Activated CD4-positive, alpha-beta T cell treated with anti-CD3 and anti-CD28 coated beads, Interleukin-2, amount 10 ng/mL, durations not matched to agents 24 days and 14 days (primary cell): ENCODE results near the gene MAP7D1. TPM values are rescaled to one million over a fixed set of nuclear protein-coding genes. Genes with fewer than 3 reads are reported as not detected.
A peak's percentile ranks its signal among the peaks of the same experiment; 100 is the strongest.

Experiments used
- DNase-seq: peaks from one replicate; pipeline ENCODE4 v3.0.0; 2022
- H3K27ac Mint-ChIP-seq: one replicate; pipeline ENCODE4 v1.8.0; 2022; ENCODE audit warnings: mild to moderate bottlenecking, mixed read lengths
- H3K27me3 Mint-ChIP-seq: one replicate; pipeline ENCODE4 v1.8.0; 2022; ENCODE audit warnings: mixed read lengths
- H3K36me3 Mint-ChIP-seq: one replicate; pipeline ENCODE4 v1.8.0; 2022; ENCODE audit warnings: low read depth, mild to moderate bottlenecking, mixed read lengths
- H3K4me1 Mint-ChIP-seq: one replicate; pipeline ENCODE4 v1.8.0; 2021; ENCODE audit warnings: mixed read lengths
- H3K4me3 Mint-ChIP-seq: one replicate; pipeline ENCODE4 v1.8.0; 2022; ENCODE audit warnings: mild to moderate bottlenecking, moderate library complexity, mixed read lengths
- H3K9me3 Mint-ChIP-seq: one replicate; pipeline ENCODE4 v1.8.0; 2021; ENCODE audit warnings: mixed read lengths
- intact Hi-C: fragments of 100-400 bp; cut with micrococcal nuclease; formaldehyde crosslinking; loops from one replicate; pipeline ENCODE4 v1.15.1; 2023
- total RNA-seq: library from RNA; stranded (reverse); gene quantifications from 2 replicates; pipeline ENCODE4 v1.2.3, GENCODE V29; 2022

The MAP7D1 gene
- total RNA-seq, result 170 and 177 TPM in 2 replicates

GRCh38 chr1:36155408-36156328 lies at the start of gene MAP7D1:
MAP7D1 (plus strand) TSS chr1:36156160; CDS start chr1:36156418, 258 bp downstream.
- intact Hi-C loops, result loop anchor here (1.0 to 5.0 kb wide), 2 partner anchors 69 to 1322 kb away; partner anchors contain the start of gene THRAP3
- DNase-seq, result peak; percentile 94
- Mint-ChIP-seq H3K27me3 (no peaks in the 10 kb centered on the region), H3K27ac (peak within 1 kb of the TSS; percentile 96), H3K4me1 (peaks cover 65% of the 10 kb centered on the region), H3K9me3 (no peaks in the 10 kb centered on the region), H3K36me3 (peaks cover 23% of the 10 kb centered on the region), H3K4me3 (peak within 1 kb of the TSS; percentile 96)

GRCh38 chr1:36106269-36106668 lies 49.7 kb upstream of the MAP7D1 start:
- Mint-ChIP-seq H3K36me3 (no peaks in the 10 kb centered on the region), H3K4me3 (no peak overlapping the region), H3K9me3 (no peaks in the 10 kb centered on the region), H3K4me1 (peaks cover 12% of the 10 kb centered on the region), H3K27me3 (no peaks in the 10 kb centered on the region), H3K27ac (no peak overlapping the region)
- DNase-seq, result no peak
- intact Hi-C loops, result no loop called here

- H3K9me3 Mint-ChIP-seq, result no peaks in the 10 kb centered on the region
- no peaks in the 10 kb centered on the region for H3K27me3 Mint-ChIP-seq
- no peaks in the 10 kb centered on the region for H3K36me3 Mint-ChIP-seq
- no peak for DNase-seq
- intact Hi-C loops, result no loop called here
- H3K4me3 Mint-ChIP-seq, result no peak overlapping the region
- peaks cover 14% of the 10 kb centered on the region for H3K4me1 Mint-ChIP-seq
- no peak overlapping the region for H3K27ac Mint-ChIP-seq
Observed at GRCh38 chr1:36107394-36107793, 48.6 kb upstream of the MAP7D1 start.

- Mint-ChIP-seq H3K9me3 (no peaks in the 10 kb centered on the region), H3K27ac (no peak overlapping the region), H3K4me1 (peaks cover 14% of the 10 kb centered on the region), H3K4me3 (no peak overlapping the region), H3K27me3 (no peaks in the 10 kb centered on the region), H3K36me3 (no peaks in the 10 kb centered on the region)
- intact Hi-C loops, result no loop called here
- DNase-seq, result no peak
Observed at GRCh38 chr1:36108314-36108713, 47.6 kb upstream of the MAP7D1 start.

GRCh38 chr1:36109041-36109679 lies 46.8 kb upstream of the MAP7D1 start:
- intact Hi-C loops, result no loop called here
- peak overlapping the region; percentile 74 for H3K27ac Mint-ChIP-seq
- H3K27me3 Mint-ChIP-seq, result no peaks in the 10 kb centered on the region
- no peak overlapping the region for H3K4me3 Mint-ChIP-seq
- H3K9me3 Mint-ChIP-seq, result no peaks in the 10 kb centered on the region
- peak; percentile 82 for DNase-seq
- no peaks in the 10 kb centered on the region for H3K36me3 Mint-ChIP-seq
- H3K4me1 Mint-ChIP-seq, result peaks cover 14% of the 10 kb centered on the region

- no peaks in the 10 kb centered on the region for H3K27me3 Mint-ChIP-seq
- H3K36me3 Mint-ChIP-seq, result no peaks in the 10 kb centered on the region
- intact Hi-C loops, result no loop called here
- no peak for DNase-seq
- H3K9me3 Mint-ChIP-seq, result no peaks in the 10 kb centered on the region
- no peak overlapping the region for H3K4me3 Mint-ChIP-seq
- H3K4me1 Mint-ChIP-seq, result peaks cover 14% of the 10 kb centered on the region
- no peak overlapping the region for H3K27ac Mint-ChIP-seq
Observed at GRCh38 chr1:36111151-36111550, 44.8 kb upstream of the MAP7D1 start.

- no peaks in the 10 kb centered on the region for H3K27me3 Mint-ChIP-seq
- peaks cover 14% of the 10 kb centered on the region for H3K4me1 Mint-ChIP-seq
- intact Hi-C loops, result no loop called here
- H3K9me3 Mint-ChIP-seq, result no peaks in the 10 kb centered on the region
- H3K4me3 Mint-ChIP-seq, result no peak overlapping the region
- DNase-seq, result no peak
- no peaks in the 10 kb centered on the region for H3K36me3 Mint-ChIP-seq
- no peak overlapping the region for H3K27ac Mint-ChIP-seq
Observed at GRCh38 chr1:36112823-36113222, 43.1 kb upstream of the MAP7D1 start.

GRCh38 chr1:36114371-36114770 lies 41.6 kb upstream of the MAP7D1 start:
- Mint-ChIP-seq H3K4me3 (no peak overlapping the region), H3K4me1 (peaks cover 7% of the 10 kb centered on the region), H3K9me3 (no peaks in the 10 kb centered on the region), H3K27me3 (peaks cover 2% of the 10 kb centered on the region), H3K27ac (no peak overlapping the region), H3K36me3 (no peaks in the 10 kb centered on the region)
- DNase-seq, result no peak
- intact Hi-C loops, result no loop called here

- intact Hi-C loops, result no loop called here
- Mint-ChIP-seq H3K4me3 (no peak overlapping the region), H3K27ac (no peak overlapping the region), H3K4me1 (peaks cover 7% of the 10 kb centered on the region), H3K36me3 (no peaks in the 10 kb centered on the region), H3K9me3 (no peaks in the 10 kb centered on the region), H3K27me3 (peaks cover 4% of the 10 kb centered on the region)
- no peak for DNase-seq
Observed at GRCh38 chr1:36115200-36115669, 40.7 kb upstream of the MAP7D1 start.

- intact Hi-C loops, result no loop called here
- no peaks in the 10 kb centered on the region for H3K9me3 Mint-ChIP-seq
- peaks cover 6% of the 10 kb centered on the region for H3K4me1 Mint-ChIP-seq
- H3K36me3 Mint-ChIP-seq, result no peaks in the 10 kb centered on the region
- H3K27me3 Mint-ChIP-seq, result peaks cover 4% of the 10 kb centered on the region
- H3K27ac Mint-ChIP-seq, result no peak overlapping the region
- no peak for DNase-seq
- H3K4me3 Mint-ChIP-seq, result no peak overlapping the region
Observed at GRCh38 chr1:36115931-36116330, 40.0 kb upstream of the MAP7D1 start.

- H3K9me3 Mint-ChIP-seq, result no peaks in the 10 kb centered on the region
- no peaks in the 10 kb centered on the region for H3K4me1 Mint-ChIP-seq
- intact Hi-C loops, result no loop called here
- H3K27me3 Mint-ChIP-seq, result peaks cover 7% of the 10 kb centered on the region
- H3K4me3 Mint-ChIP-seq, result no peak overlapping the region
- DNase-seq, result no peak
- no peak overlapping the region for H3K27ac Mint-ChIP-seq
- H3K36me3 Mint-ChIP-seq, result no peaks in the 10 kb centered on the region
Observed at GRCh38 chr1:36116901-36117300, 39.1 kb upstream of the MAP7D1 start.

GRCh38 chr1:36118447-36119204 lies 37.3 kb upstream of the MAP7D1 start:
- no peak for DNase-seq
- H3K36me3 Mint-ChIP-seq, result no peaks in the 10 kb centered on the region
- H3K27ac Mint-ChIP-seq, result no peak overlapping the region
- H3K9me3 Mint-ChIP-seq, result no peaks in the 10 kb centered on the region
- H3K4me1 Mint-ChIP-seq, result peaks cover 4% of the 10 kb centered on the region
- intact Hi-C loops, result no loop called here
- H3K4me3 Mint-ChIP-seq, result no peak overlapping the region
- peaks cover 24% of the 10 kb centered on the region for H3K27me3 Mint-ChIP-seq

- no peak for DNase-seq
- Mint-ChIP-seq H3K4me3 (no peak overlapping the region), H3K27ac (no peak overlapping the region), H3K27me3 (peaks cover 32% of the 10 kb centered on the region), H3K36me3 (no peaks in the 10 kb centered on the region), H3K4me1 (peaks cover 6% of the 10 kb centered on the region), H3K9me3 (no peaks in the 10 kb centered on the region)
- intact Hi-C loops, result no loop called here
Observed at GRCh38 chr1:36119456-36119855, 36.5 kb upstream of the MAP7D1 start.
